ENCODE results near the gene MARCKSL1. TPM values are rescaled to one million over a fixed set of nuclear protein-coding genes. Genes with fewer than 3 reads are reported as not detected.

Gene MARCKSL1
- total and polyA plus RNA-seq, 2 of the 13 experiments (the other 11 are each of a cell fraction or from before 2014, with no cell fraction given): 81.9 to 155 TPM

DNA sequence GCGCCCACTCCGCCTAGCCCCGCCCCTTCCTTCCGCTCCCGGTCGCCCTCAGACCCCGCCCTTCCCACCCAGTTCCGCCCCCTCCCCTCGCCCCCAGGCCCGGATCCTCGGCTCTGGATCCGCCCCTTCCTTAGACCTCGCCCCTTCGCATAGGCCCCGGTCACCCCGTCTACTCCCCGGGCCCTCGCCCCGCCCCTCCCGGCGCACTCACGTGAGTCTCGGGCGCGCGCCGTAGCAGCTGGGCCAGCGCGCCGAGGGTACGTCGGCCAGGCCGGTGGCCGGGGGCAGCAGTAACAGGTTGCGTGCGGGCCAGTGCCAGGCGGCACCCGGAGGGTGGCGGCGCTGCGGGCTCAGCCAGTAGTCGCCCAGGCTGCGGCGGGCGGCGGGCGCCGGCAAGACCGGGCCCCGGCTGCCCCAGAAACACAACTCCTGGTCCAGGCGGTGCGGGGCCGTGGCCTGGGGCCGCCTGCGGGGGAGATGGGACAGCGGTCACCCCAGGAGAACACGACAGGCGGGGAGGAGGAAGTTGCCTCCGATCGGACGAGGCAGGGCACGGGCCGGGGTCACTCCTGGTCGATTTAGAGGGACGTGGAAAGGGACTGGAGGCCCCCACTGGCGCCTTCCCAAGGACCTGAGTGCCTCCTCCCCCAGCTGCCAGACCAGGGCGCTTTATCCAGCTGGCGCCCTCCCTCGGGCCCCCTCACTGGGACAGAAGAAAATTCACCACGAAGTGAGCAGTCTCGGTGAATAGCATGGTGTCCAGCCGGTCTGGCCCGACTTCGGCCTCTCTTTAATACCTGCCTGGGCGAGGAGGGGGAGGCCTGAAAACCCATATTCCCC, 15.6 kb upstream of the MARCKSL1 start (continued):
- no peak for TF ChIP-seq ZC3H13 (CRISPR knock-in tag; IDR thresholded peaks at IDR 0.05)
- TF ChIP-seq ZNF3 (CRISPR knock-in tag; IDR thresholded peaks at IDR 0.05): no peak
- no peak for TF ChIP-seq CHCHD3 (CRISPR knock-in tag; IDR thresholded peaks at IDR 0.05)
- TF ChIP-seq POLR2A (IDR thresholded peaks at IDR 0.05; ENCODE audit: insufficient read depth in 1 of 2, low read depth in 2 of 2, low read length in 2 of 2): peak; percentile 78 to 82
- TF ChIP-seq, protein P1, sequence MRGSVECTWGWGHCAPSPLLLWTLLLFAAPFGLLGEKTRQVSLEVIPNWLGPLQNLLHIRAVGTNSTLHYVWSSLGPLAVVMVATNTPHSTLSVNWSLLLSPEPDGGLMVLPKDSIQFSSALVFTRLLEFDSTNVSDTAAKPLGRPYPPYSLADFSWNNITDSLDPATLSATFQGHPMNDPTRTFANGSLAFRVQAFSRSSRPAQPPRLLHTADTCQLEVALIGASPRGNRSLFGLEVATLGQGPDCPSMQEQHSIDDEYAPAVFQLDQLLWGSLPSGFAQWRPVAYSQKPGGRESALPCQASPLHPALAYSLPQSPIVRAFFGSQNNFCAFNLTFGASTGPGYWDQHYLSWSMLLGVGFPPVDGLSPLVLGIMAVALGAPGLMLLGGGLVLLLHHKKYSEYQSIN (CRISPR knock-in tag; IDR thresholded peaks at IDR 0.05; ENCODE audit: borderline replicate concordance): no peak
- 0 out of 2 replicates have a peak, but pooled peaks have one; percentile 14 for TF ChIP-seq THRA (CRISPR knock-in tag; IDR thresholded peaks at IDR 0.05; ENCODE audit: borderline replicate concordance)
- no peak for TF ChIP-seq CENPX (CRISPR knock-in tag; IDR thresholded peaks at IDR 0.05)
- 0 out of 2 replicates have a peak, but pooled peaks have one; percentile 12 for TF ChIP-seq ZNF430 (CRISPR knock-in tag; IDR thresholded peaks at IDR 0.05)
- no peak for TF ChIP-seq ZNF362 (CRISPR knock-in tag; IDR thresholded peaks at IDR 0.05; ENCODE audit: borderline replicate concordance)
- no peak for TF ChIP-seq U2AF2 (IDR thresholded peaks at IDR 0.05; ENCODE audit: low read depth, low read length)
- TF ChIP-seq ZNF235 (CRISPR knock-in tag; IDR thresholded peaks at IDR 0.05; ENCODE audit: borderline replicate concordance): peak; percentile 39; the same call in 1 of the 2 replicates
- no peak for TF ChIP-seq YEATS2 (CRISPR knock-in tag; IDR thresholded peaks at IDR 0.05; ENCODE audit: borderline replicate concordance)
- TF ChIP-seq, protein P2, sequence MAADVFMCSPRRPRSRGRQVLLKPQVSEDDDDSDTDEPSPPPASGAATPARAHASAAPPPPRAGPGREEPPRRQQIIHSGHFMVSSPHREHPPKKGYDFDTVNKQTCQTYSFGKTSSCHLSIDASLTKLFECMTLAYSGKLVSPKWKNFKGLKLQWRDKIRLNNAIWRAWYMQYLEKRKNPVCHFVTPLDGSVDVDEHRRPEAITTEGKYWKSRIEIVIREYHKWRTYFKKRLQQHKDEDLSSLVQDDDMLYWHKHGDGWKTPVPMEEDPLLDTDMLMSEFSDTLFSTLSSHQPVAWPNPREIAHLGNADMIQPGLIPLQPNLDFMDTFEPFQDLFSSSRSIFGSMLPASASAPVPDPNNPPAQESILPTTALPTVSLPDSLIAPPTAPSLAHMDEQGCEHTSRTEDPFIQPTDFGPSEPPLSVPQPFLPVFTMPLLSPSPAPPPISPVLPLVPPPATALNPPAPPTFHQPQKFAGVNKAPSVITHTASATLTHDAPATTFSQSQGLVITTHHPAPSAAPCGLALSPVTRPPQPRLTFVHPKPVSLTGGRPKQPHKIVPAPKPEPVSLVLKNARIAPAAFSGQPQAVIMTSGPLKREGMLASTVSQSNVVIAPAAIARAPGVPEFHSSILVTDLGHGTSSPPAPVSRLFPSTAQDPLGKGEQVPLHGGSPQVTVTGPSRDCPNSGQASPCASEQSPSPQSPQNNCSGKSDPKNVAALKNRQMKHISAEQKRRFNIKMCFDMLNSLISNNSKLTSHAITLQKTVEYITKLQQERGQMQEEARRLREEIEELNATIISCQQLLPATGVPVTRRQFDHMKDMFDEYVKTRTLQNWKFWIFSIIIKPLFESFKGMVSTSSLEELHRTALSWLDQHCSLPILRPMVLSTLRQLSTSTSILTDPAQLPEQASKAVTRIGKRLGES (CRISPR knock-in tag; IDR thresholded peaks at IDR 0.05; ENCODE audit: borderline replicate concordance): peak; percentile 57; the same call in 1 of the 2 replicates
- no peak for TF ChIP-seq ZNF672 (CRISPR knock-in tag; IDR thresholded peaks at IDR 0.05)
- no peak for TF ChIP-seq GATAD1 (CRISPR knock-in tag; IDR thresholded peaks at IDR 0.05)
- TF ChIP-seq ZSCAN9 (CRISPR knock-in tag; IDR thresholded peaks at IDR 0.05; ENCODE audit: borderline replicate concordance): no peak
- TF ChIP-seq ZNF607 (CRISPR knock-in tag; IDR thresholded peaks at IDR 0.05; ENCODE audit: borderline replicate concordance): peak; percentile 27; the same call in 1 of the 2 replicates
- peak; percentile 9; the same call in 1 of the 2 replicates for TF ChIP-seq ETS1 (CRISPR knock-in tag; IDR thresholded peaks at IDR 0.05)
- TF ChIP-seq ZMYM4 (CRISPR knock-in tag; IDR thresholded peaks at IDR 0.05): peak; percentile 27; the same call in 1 of the 2 replicates
- TF ChIP-seq GPBP1L1 (CRISPR knock-in tag; IDR thresholded peaks at IDR 0.05): no peak

Data from HepG2 (cell line).